Large intestine (tissue), 3 donors: Measurements from ENCODE around the gene ABLIM1. TPM values are rescaled to one million over a fixed set of nuclear protein-coding genes. Genes with fewer than 3 reads are reported as not detected.

Experiments used
- DNase-seq, 2 donors: peaks; one replicate each; pipeline versions ENCODE4 v3.0.0 to v3.0.0-alpha.2; 2013
- H3K27ac ChIP-seq: one replicate; pipeline ENCODE4 v1.5.1; 2013; ENCODE audit warnings: low read length
- H3K27me3 ChIP-seq: 2 replicates; pipeline ENCODE4 v1.6.1; 2013; ENCODE audit warnings: low read length; ENCODE audit not compliant: control insufficient read depth, insufficient read depth
- H3K36me3 ChIP-seq: 2 replicates; pipeline ENCODE4 v1.6.1; 2013; ENCODE audit warnings: low read length; ENCODE audit not compliant: control insufficient read depth, insufficient read depth
- H3K4me1 ChIP-seq: one replicate; pipeline ENCODE4 v1.6.1; 2013; ENCODE audit warnings: low read length; ENCODE audit not compliant: control insufficient read depth, insufficient read depth
- H3K4me3 ChIP-seq: one replicate; pipeline ENCODE4 v1.5.1; 2013; ENCODE audit warnings: low read length
- H3K9me3 ChIP-seq: one replicate; pipeline ENCODE4 v1.6.1; 2013; ENCODE audit warnings: mild to moderate bottlenecking, low read depth, low read length, moderate library complexity; ENCODE audit not compliant: control insufficient read depth
- WGBS: methylation state at CpG from one replicate; pipeline ENCODE4 v1.1.5; 2013; ENCODE audit warnings: low lambda C conversion rate; ENCODE audit not compliant: insufficient coverage; 5-methylcytosine and 5-hydroxymethylcytosine counted together
- polyA plus RNA-seq: library from polyadenylated mRNA; unstranded; fragments of 120-200 nt; gene quantifications from one replicate; pipeline ENCODE4 v1.2.1, GENCODE V29; 2013

Gene ABLIM1
- polyA plus RNA-seq, 1 donor: 54.9 TPM

GRCh38 chr10:114479836-114480235 lies 178.2 kb downstream of the ABLIM1 start:
- no peak overlapping the region for H3K4me3 ChIP-seq
- no peak overlapping the region for H3K27ac ChIP-seq
- H3K27me3 ChIP-seq: no peaks in the 10 kb centered on the region
- H3K36me3 ChIP-seq: peaks cover 3% of the 10 kb centered on the region
- WGBS: no CpG with 5 or more reads among the region's 1 CpG
- H3K9me3 ChIP-seq: no peaks in the 10 kb centered on the region
- no peaks in the 10 kb centered on the region for H3K4me1 ChIP-seq
- no peak for DNase-seq

GRCh38 chr10:114479307-114479706 lies 178.8 kb downstream of the ABLIM1 start:
- DNase-seq: peak in 1 of 2 donors; percentile 34
- Histone ChIP-seq H3K4me1 (no peaks in the 10 kb centered on the region), H3K27me3 (no peaks in the 10 kb centered on the region), H3K9me3 (no peaks in the 10 kb centered on the region), H3K36me3 (no peaks in the 10 kb centered on the region), H3K27ac (no peak overlapping the region), H3K4me3 (no peak overlapping the region)
- 67% methylated on average over 1 of the region's 6 CpGs for WGBS

GRCh38 chr10:114478281-114478680 lies 179.8 kb downstream of the ABLIM1 start:
- WGBS: no CpG with 5 or more reads among the region's 2 CpGs
- no peak overlapping the region for H3K4me3 ChIP-seq
- H3K27ac ChIP-seq: no peak overlapping the region
- DNase-seq: no peak
- H3K27me3 ChIP-seq: no peaks in the 10 kb centered on the region
- peaks cover 3% of the 10 kb centered on the region for H3K4me1 ChIP-seq
- H3K9me3 ChIP-seq: no peaks in the 10 kb centered on the region
- H3K36me3 ChIP-seq: no peaks in the 10 kb centered on the region

GRCh38 chr10:114477285-114477684 lies 180.8 kb downstream of the ABLIM1 start:
- no peaks in the 10 kb centered on the region for H3K9me3 ChIP-seq
- no peaks in the 10 kb centered on the region for H3K36me3 ChIP-seq
- H3K4me3 ChIP-seq: no peak overlapping the region
- no peaks in the 10 kb centered on the region for H3K27me3 ChIP-seq
- H3K27ac ChIP-seq: no peak overlapping the region
- DNase-seq: no peak
- no CpG with 5 or more reads among the region's 7 CpGs for WGBS
- peaks cover 11% of the 10 kb centered on the region for H3K4me1 ChIP-seq

- DNase-seq: no peak
- no CpG with 5 or more reads among the region's 5 CpGs for WGBS
- no peaks in the 10 kb centered on the region for H3K36me3 ChIP-seq
- H3K4me1 ChIP-seq: peaks cover 25% of the 10 kb centered on the region
- no peaks in the 10 kb centered on the region for H3K9me3 ChIP-seq
- no peaks in the 10 kb centered on the region for H3K27me3 ChIP-seq
- no peak overlapping the region for H3K27ac ChIP-seq
- H3K4me3 ChIP-seq: no peak overlapping the region
Observed at GRCh38 chr10:114474989-114475388, 183.1 kb downstream of the ABLIM1 start.

GRCh38 chr10:114473776-114474175 lies 184.3 kb downstream of the ABLIM1 start:
- Histone ChIP-seq H3K9me3 (no peaks in the 10 kb centered on the region), H3K27me3 (no peaks in the 10 kb centered on the region), H3K27ac (peak overlapping the region; percentile 72), H3K4me3 (no peak overlapping the region), H3K4me1 (peaks cover 28% of the 10 kb centered on the region), H3K36me3 (peaks cover 3% of the 10 kb centered on the region)
- WGBS: 50% methylated on average over 1 of the region's 3 CpGs
- DNase-seq: peak in 1 of 2 donors; percentile 59

- no peaks in the 10 kb centered on the region for H3K9me3 ChIP-seq
- WGBS: no CpG with 5 or more reads among the region's 4 CpGs
- peak overlapping the region; percentile 72 for H3K27ac ChIP-seq
- peaks cover 28% of the 10 kb centered on the region for H3K4me1 ChIP-seq
- no peaks in the 10 kb centered on the region for H3K27me3 ChIP-seq
- DNase-seq: peak in 1 of 2 donors; percentile 61
- no peak overlapping the region for H3K4me3 ChIP-seq
- H3K36me3 ChIP-seq: peaks cover 3% of the 10 kb centered on the region
Observed at GRCh38 chr10:114472877-114473253, 185.2 kb downstream of the ABLIM1 start.

GRCh38 chr10:114471906-114472876 lies 185.9 kb downstream of the ABLIM1 start:
- WGBS: 95% methylated on average over 2 of the region's 11 CpGs
- H3K27me3 ChIP-seq: no peaks in the 10 kb centered on the region
- DNase-seq: peak; percentile 35 to 63
- H3K4me3 ChIP-seq: no peak overlapping the region
- H3K9me3 ChIP-seq: no peaks in the 10 kb centered on the region
- H3K36me3 ChIP-seq: peaks cover 5% of the 10 kb centered on the region
- peak overlapping the region; percentile 72 for H3K27ac ChIP-seq
- peaks cover 28% of the 10 kb centered on the region for H3K4me1 ChIP-seq

GRCh38 chr10:114470956-114471905 lies 186.8 kb downstream of the ABLIM1 start:
- peaks cover 28% of the 10 kb centered on the region for H3K4me1 ChIP-seq
- peak; percentile 82 to 90 for DNase-seq
- no CpG with 5 or more reads among the region's 11 CpGs for WGBS
- no peak overlapping the region for H3K4me3 ChIP-seq
- no peaks in the 10 kb centered on the region for H3K27me3 ChIP-seq
- peak overlapping the region; percentile 75 for H3K27ac ChIP-seq
- peaks cover 5% of the 10 kb centered on the region for H3K36me3 ChIP-seq
- no peaks in the 10 kb centered on the region for H3K9me3 ChIP-seq

- no peak overlapping the region for H3K4me3 ChIP-seq
- no peaks in the 10 kb centered on the region for H3K9me3 ChIP-seq
- DNase-seq: peak; percentile 46 to 79
- peak overlapping the region; percentile 75 for H3K27ac ChIP-seq
- WGBS: no CpG with 5 or more reads among the region's 1 CpG
- peaks cover 28% of the 10 kb centered on the region for H3K4me1 ChIP-seq
- peaks cover 5% of the 10 kb centered on the region for H3K36me3 ChIP-seq
- H3K27me3 ChIP-seq: no peaks in the 10 kb centered on the region
Observed at GRCh38 chr10:114470361-114470760, 187.7 kb downstream of the ABLIM1 start.
